H9 (cell line): ENCODE results near the gene ANTXRL. TPM values are rescaled to one million over a fixed set of nuclear protein-coding genes. Genes with fewer than 3 reads are reported as not detected.

Experiments used
- DNase-seq: peaks from one replicate; pipeline ENCODE4 v3.0.0-alpha.2; 2017
- H2AFZ ChIP-seq: one replicate; pipeline ENCODE4 v1.6.1; 2013; ENCODE audit warnings: mild to moderate bottlenecking, low read length, control low read depth, moderate library complexity
- H2AK5ac ChIP-seq: 2 replicates; pipeline ENCODE4 v1.6.1; 2013; ENCODE audit warnings: low read length, control low read depth, mixed read lengths; ENCODE audit not compliant: insufficient read length
- H2BK120ac ChIP-seq: one replicate; pipeline ENCODE4 v1.6.1; 2013; ENCODE audit warnings: low read depth, mild to moderate bottlenecking, low read length, control low read depth, inconsistent platforms; ENCODE audit not compliant: poor library complexity, severe bottlenecking
- H2BK12ac ChIP-seq: 2 replicates; pipeline ENCODE4 v1.6.1; 2013; ENCODE audit warnings: low read length, control low read depth, mixed read lengths, low read depth; ENCODE audit not compliant: insufficient read length
- H2BK15ac ChIP-seq: 2 replicates; pipeline ENCODE4 v1.6.1; 2013; ENCODE audit warnings: low read depth, low read length, control low read depth
- H2BK20ac ChIP-seq: one replicate; pipeline ENCODE4 v1.6.1; 2013; ENCODE audit warnings: low read depth, mild to moderate bottlenecking, low read length, control low read depth, inconsistent platforms; ENCODE audit not compliant: poor library complexity, severe bottlenecking
- H2BK5ac ChIP-seq: 2 replicates; pipeline ENCODE4 v1.6.1; 2013; ENCODE audit warnings: low read length, control low read depth, mixed read lengths; ENCODE audit not compliant: insufficient read length
- H3K14ac ChIP-seq: 2 replicates; pipeline ENCODE4 v1.6.1; 2013; ENCODE audit warnings: low read length, control low read depth; ENCODE audit not compliant: insufficient read depth
- H3K18ac ChIP-seq: 2 replicates; pipeline ENCODE4 v1.6.1; 2013; ENCODE audit warnings: low read depth, mild to moderate bottlenecking, mixed read lengths, low read length, control low read depth; ENCODE audit not compliant: insufficient read length
- H3K23ac ChIP-seq: 2 replicates; pipeline ENCODE4 v1.6.1; 2013; ENCODE audit warnings: low read length, control low read depth, mixed read lengths, low read depth; ENCODE audit not compliant: insufficient read length
- H3K23me2 ChIP-seq: 2 replicates; pipeline ENCODE4 v1.6.1; 2013; ENCODE audit warnings: low read depth, mild to moderate bottlenecking, mixed read lengths, low read length, control low read depth; ENCODE audit not compliant: insufficient read length, poor library complexity, severe bottlenecking
- H3K27ac ChIP-seq: 2 replicates; pipeline ENCODE4 v1.5.1; 2013; ENCODE audit warnings: low read length, control low read depth, mixed read lengths, low read depth; ENCODE audit not compliant: insufficient read length
- H3K27me3 ChIP-seq: 2 replicates; pipeline ENCODE4 v1.6.1; 2013; ENCODE audit warnings: low read length, control low read depth, inconsistent platforms; ENCODE audit not compliant: insufficient read depth
- H3K4ac ChIP-seq: 2 replicates; pipeline ENCODE4 v1.6.1; 2013; ENCODE audit warnings: low read depth, mild to moderate bottlenecking, control low read depth, inconsistent platforms, low read length, moderate library complexity
- H3K4me1 ChIP-seq: 2 replicates; pipeline ENCODE4 v1.6.1; 2013; ENCODE audit warnings: low read length, control low read depth, inconsistent platforms; ENCODE audit not compliant: insufficient read depth
- H3K4me2 ChIP-seq: 2 replicates; pipeline ENCODE4 v1.6.1; 2013; ENCODE audit warnings: low read length, control low read depth, mixed read lengths; ENCODE audit not compliant: insufficient read length, insufficient read depth
- H3K56ac ChIP-seq: 2 replicates; pipeline ENCODE4 v1.6.1; 2013; ENCODE audit warnings: low read depth, mild to moderate bottlenecking, mixed read lengths, low read length, control low read depth; ENCODE audit not compliant: insufficient read length
- H3K79me1 ChIP-seq: 2 replicates; pipeline ENCODE4 v1.6.1; 2013; ENCODE audit warnings: low read depth, mild to moderate bottlenecking, moderate library complexity, low read length, control low read depth, inconsistent platforms; ENCODE audit not compliant: insufficient read depth, poor library complexity, severe bottlenecking
- H3K79me2 ChIP-seq: 2 replicates; pipeline ENCODE4 v1.6.1; 2013; ENCODE audit warnings: low read length, control low read depth, inconsistent platforms; ENCODE audit not compliant: insufficient read depth
- H3K9ac ChIP-seq: 2 replicates; pipeline ENCODE4 v1.6.1; 2013; ENCODE audit warnings: low read length, control low read depth, mixed read lengths; ENCODE audit not compliant: insufficient read length; ENCODE audit errors: extremely low read depth
- H3K9me3 ChIP-seq: one replicate; pipeline ENCODE4 v1.6.1; 2013; ENCODE audit warnings: low read depth, low read length, inconsistent platforms; ENCODE audit not compliant: control insufficient read depth
- H3T11ph ChIP-seq: one replicate; pipeline ENCODE4 v1.6.1; 2013; ENCODE audit warnings: mild to moderate bottlenecking, low read length, control low read depth, inconsistent platforms
- H4K20me1 ChIP-seq: one replicate; pipeline ENCODE4 v1.6.1; 2013; ENCODE audit not compliant: control insufficient read depth, insufficient read length, insufficient read depth
- H4K5ac ChIP-seq: 2 replicates; pipeline ENCODE4 v1.6.1; 2013; ENCODE audit warnings: low read depth, mild to moderate bottlenecking, mixed read lengths, low read length, control low read depth; ENCODE audit not compliant: insufficient read length
- H4K8ac ChIP-seq: replicated peaks from 2 replicates; pipeline ENCODE4 v1.6.1; 2013; ENCODE audit warnings: low read length, control low read depth, mixed read lengths, low read depth; ENCODE audit not compliant: insufficient read length
- H4K91ac ChIP-seq: 2 replicates; pipeline ENCODE4 v1.6.1; 2013; ENCODE audit warnings: low read depth, mild to moderate bottlenecking, moderate library complexity, mixed read lengths, low read length, control low read depth; ENCODE audit not compliant: insufficient read length
- H3K27ac Mint-ChIP-seq, 3 experiments: 2 replicates in 2 of 3; 3 replicates in 1 of 3; pipeline ENCODE4 v1.8.0; 2020 to 2021; ENCODE audit warnings: mixed read lengths in 3 of 3, mild to moderate bottlenecking in 1 of 3, moderate library complexity in 1 of 3
- H3K27me3 Mint-ChIP-seq: 2 replicates; pipeline ENCODE4 v1.8.0; 2021; ENCODE audit warnings: low read depth, mild to moderate bottlenecking, moderate library complexity, mixed read lengths
- H3K36me3 Mint-ChIP-seq, 3 experiments: 2 replicates in 2 of 3; 3 replicates in 1 of 3; pipeline ENCODE4 v1.8.0; 2020 to 2021; ENCODE audit warnings: low read depth in 3 of 3, mixed read lengths in 3 of 3; ENCODE audit not compliant: insufficient read depth in 1 of 3
- H3K4me1 Mint-ChIP-seq, 2 experiments: 2 replicates each; pipeline ENCODE4 v1.8.0; 2020; ENCODE audit warnings: mixed read lengths in 2 of 2
- H3K4me3 Mint-ChIP-seq, 2 experiments: 2 replicates in 1 of 2; 3 replicates in 1 of 2; pipeline ENCODE4 v1.8.0; 2020 to 2021; ENCODE audit warnings: mild to moderate bottlenecking in 2 of 2, mixed read lengths in 2 of 2, moderate library complexity in 1 of 2
- H3K9me3 Mint-ChIP-seq, 2 experiments: 2 replicates in 1 of 2; 3 replicates in 1 of 2; pipeline ENCODE4 v1.8.0; 2020; ENCODE audit warnings: mild to moderate bottlenecking in 2 of 2, mixed read lengths in 2 of 2, moderate library complexity in 1 of 2
- WGBS: extraction: QIAGEN DNeasy Blood & Tissue Kit; methylation state at CpG from one replicate; pipeline ENCODE4 v1.1.7; 2013; ENCODE audit warnings: missing lambda C conversion rate, low lambda C conversion rate, mixed read lengths; ENCODE audit not compliant: insufficient read length; ENCODE audit errors: extremely low coverage; 5-methylcytosine and 5-hydroxymethylcytosine counted together
- total RNA-seq: library from RNA; stranded (reverse); gene quantifications from 2 replicates; pipeline ENCODE4 v1.2.1, GENCODE V29; 2021
- TF ChIP-seq, protein P1 (sequence below): fragments of 200-600 bp; sonication (generic); conservative IDR thresholded peaks from 3 replicates; pipeline ENCODE4 v1.8.0; 2021; ENCODE audit warnings: antibody characterized with exemption, mild to moderate bottlenecking

The ANTXRL gene
- total RNA-seq, 1 experiment from 2014 or later, result not detected

DNA sequence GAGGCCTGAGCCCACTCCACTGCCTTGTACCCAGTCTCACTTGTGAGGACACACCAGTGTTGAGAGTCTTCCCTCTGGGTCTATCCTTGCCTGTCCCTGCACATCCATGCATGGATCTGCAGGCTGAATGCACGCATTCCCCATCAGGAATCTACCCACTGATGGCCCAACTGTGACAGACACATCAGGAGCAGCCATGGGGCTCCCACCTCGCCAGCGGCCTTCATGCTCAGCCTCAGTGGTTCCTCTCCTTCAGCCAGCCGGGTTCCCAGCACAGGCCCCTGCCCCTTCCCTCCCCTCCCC lies 21.3 kb downstream of the ANTXRL start:
- no peak overlapping the region for H2BK5ac ChIP-seq
- H3K4me2 ChIP-seq, result no peak overlapping the region
- no peak overlapping the region for H3K27ac ChIP-seq
- H4K20me1 ChIP-seq, result no peaks in the 10 kb centered on the region
- no peaks in the 10 kb centered on the region for H3K4me1 ChIP-seq
- no peaks in the 10 kb centered on the region for H3K79me1 ChIP-seq
- H2BK20ac ChIP-seq, result no peak overlapping the region
- Mint-ChIP-seq H3K4me3 (no peak overlapping the region), H3K4me1 (peaks cover 4% of the 10 kb centered on the region in 2 experiments; a peak in 2 of 4 replicates), H3K27me3 (no peaks in the 10 kb centered on the region), H3K27ac (no peak overlapping the region), H3K36me3 (no peaks in the 10 kb centered on the region), H3K9me3 (no peaks in the 10 kb centered on the region)
- no CpG with 5 or more reads among the region's 4 CpGs for WGBS
- no peaks in the 10 kb centered on the region for H3K27me3 ChIP-seq
- no peak overlapping the region for H3K23ac ChIP-seq
- H4K5ac ChIP-seq, result no peak overlapping the region
- no peak overlapping the region for H3K18ac ChIP-seq
- no peak overlapping the region for H2AK5ac ChIP-seq
- H2BK12ac ChIP-seq, result no peak overlapping the region
- H3K9ac ChIP-seq, result no peak overlapping the region
- no peak overlapping the region for H4K8ac ChIP-seq
- H3K9me3 ChIP-seq, result no peaks in the 10 kb centered on the region
- H4K91ac ChIP-seq, result no peak overlapping the region
- no peak overlapping the region for H3K56ac ChIP-seq
- no peak overlapping the region for H3T11ph ChIP-seq
- no peak for DNase-seq
- H3K4ac ChIP-seq, result no peak overlapping the region
- no peaks in the 10 kb centered on the region for H3K79me2 ChIP-seq
- H2AFZ ChIP-seq, result no peak overlapping the region
- TF ChIP-seq, protein P1, sequence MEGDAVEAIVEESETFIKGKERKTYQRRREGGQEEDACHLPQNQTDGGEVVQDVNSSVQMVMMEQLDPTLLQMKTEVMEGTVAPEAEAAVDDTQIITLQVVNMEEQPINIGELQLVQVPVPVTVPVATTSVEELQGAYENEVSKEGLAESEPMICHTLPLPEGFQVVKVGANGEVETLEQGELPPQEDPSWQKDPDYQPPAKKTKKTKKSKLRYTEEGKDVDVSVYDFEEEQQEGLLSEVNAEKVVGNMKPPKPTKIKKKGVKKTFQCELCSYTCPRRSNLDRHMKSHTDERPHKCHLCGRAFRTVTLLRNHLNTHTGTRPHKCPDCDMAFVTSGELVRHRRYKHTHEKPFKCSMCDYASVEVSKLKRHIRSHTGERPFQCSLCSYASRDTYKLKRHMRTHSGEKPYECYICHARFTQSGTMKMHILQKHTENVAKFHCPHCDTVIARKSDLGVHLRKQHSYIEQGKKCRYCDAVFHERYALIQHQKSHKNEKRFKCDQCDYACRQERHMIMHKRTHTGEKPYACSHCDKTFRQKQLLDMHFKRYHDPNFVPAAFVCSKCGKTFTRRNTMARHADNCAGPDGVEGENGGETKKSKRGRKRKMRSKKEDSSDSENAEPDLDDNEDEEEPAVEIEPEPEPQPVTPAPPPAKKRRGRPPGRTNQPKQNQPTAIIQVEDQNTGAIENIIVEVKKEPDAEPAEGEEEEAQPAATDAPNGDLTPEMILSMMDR, result no peak
- H3K23me2 ChIP-seq, result no peaks in the 10 kb centered on the region
- no peak overlapping the region for H2BK15ac ChIP-seq
- H3K14ac ChIP-seq, result no peak overlapping the region
- H2BK120ac ChIP-seq, result no peak overlapping the region
